Measurements from ENCODE around the gene CFAP47. TPM values are rescaled to one million over a fixed set of nuclear protein-coding genes. Genes with fewer than 3 reads are reported as not detected.
"Not testable (repeated sequence)": the region's sequence is repeated elsewhere in the genome, so short reads cannot be mapped to it uniquely, and the experiment has no call there.

Gene CFAP47
- total RNA-seq, 1 donor from 2014 or later = 0.08 TPM

DNA sequence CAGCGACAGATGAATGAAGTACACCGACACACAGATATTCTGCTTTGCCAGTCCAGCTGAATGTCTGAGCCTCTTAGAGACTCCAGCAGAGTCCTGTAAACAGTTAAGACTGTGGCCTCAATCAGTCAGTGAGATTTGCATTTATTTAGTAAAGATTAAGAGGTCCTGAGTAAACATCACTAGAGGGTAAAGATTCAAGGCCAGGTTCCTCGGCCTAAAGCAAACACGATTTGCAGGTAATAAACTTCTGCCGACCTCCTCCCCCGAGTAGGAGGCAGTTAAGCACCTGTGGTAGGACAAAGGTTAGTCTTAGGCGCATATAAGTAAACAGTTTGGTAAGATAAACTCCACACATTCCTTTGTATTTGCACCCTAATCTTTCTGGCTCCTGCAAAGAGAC is 99.6 kb downstream of the CFAP47 start:
- TF ChIP-seq, protein P1, sequence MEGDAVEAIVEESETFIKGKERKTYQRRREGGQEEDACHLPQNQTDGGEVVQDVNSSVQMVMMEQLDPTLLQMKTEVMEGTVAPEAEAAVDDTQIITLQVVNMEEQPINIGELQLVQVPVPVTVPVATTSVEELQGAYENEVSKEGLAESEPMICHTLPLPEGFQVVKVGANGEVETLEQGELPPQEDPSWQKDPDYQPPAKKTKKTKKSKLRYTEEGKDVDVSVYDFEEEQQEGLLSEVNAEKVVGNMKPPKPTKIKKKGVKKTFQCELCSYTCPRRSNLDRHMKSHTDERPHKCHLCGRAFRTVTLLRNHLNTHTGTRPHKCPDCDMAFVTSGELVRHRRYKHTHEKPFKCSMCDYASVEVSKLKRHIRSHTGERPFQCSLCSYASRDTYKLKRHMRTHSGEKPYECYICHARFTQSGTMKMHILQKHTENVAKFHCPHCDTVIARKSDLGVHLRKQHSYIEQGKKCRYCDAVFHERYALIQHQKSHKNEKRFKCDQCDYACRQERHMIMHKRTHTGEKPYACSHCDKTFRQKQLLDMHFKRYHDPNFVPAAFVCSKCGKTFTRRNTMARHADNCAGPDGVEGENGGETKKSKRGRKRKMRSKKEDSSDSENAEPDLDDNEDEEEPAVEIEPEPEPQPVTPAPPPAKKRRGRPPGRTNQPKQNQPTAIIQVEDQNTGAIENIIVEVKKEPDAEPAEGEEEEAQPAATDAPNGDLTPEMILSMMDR (IDR thresholded peaks at IDR 0.05; ENCODE audit: insufficient read depth, low read length, poor library complexity, severe bottlenecking) = no peak
- Histone ChIP-seq H3K4me3 (ENCODE audit: low read depth, low read length) (no peak overlapping the region), H3K36me3 (ENCODE audit: control insufficient read depth, insufficient read depth, low read length) (no peaks in the 10 kb centered on the region)

DNA sequence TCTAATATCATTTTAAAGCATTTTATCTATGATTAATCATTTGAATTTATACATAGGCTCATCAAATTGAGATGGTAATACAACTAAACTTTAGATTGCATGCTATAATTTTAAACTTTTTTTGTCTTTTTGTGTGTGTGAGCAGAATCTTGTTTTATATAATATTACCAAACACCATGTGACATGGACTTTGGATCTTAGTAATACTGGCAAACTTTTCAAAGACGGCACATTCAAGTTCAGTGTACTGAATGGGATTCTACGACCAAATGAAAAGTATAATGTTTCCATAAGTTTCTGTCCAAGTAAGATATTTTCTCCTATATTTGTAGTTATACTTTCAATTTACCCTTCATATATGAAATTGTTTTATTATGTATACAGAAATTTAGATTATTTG is 116.0 kb downstream of the CFAP47 start:
- DNase-seq (ENCODE audit: low read depth) = no peak
- no peaks in the 10 kb centered on the region for H3K27me3 ChIP-seq (ENCODE audit: control insufficient read depth, insufficient read depth, low read length)
- no peak overlapping the region for H3K4me3 ChIP-seq (ENCODE audit: low read depth, low read length)
- no peaks in the 10 kb centered on the region for H3K36me3 ChIP-seq (ENCODE audit: control insufficient read depth, insufficient read depth, low read length)
- TF ChIP-seq, protein P1 (IDR thresholded peaks at IDR 0.05; ENCODE audit: insufficient read depth, low read length, poor library complexity, severe bottlenecking) = no peak

More for the DNA sequence above, 99.6 kb downstream of the CFAP47 start:
- no peaks in the 10 kb centered on the region for H3K27me3 ChIP-seq (ENCODE audit: control insufficient read depth, insufficient read depth, low read length)
- no peak for DNase-seq (ENCODE audit: low read depth)

GRCh38 chrX:36062778-36063177 is 143.2 kb downstream of the CFAP47 start:
- Histone ChIP-seq H3K36me3 (ENCODE audit: control insufficient read depth, insufficient read depth, low read length) (no peaks in the 10 kb centered on the region), H3K27me3 (ENCODE audit: control insufficient read depth, insufficient read depth, low read length) (no peaks in the 10 kb centered on the region), H3K4me3 (ENCODE audit: low read depth, low read length) (no peak overlapping the region)
- TF ChIP-seq, protein P1 (IDR thresholded peaks at IDR 0.05; ENCODE audit: insufficient read depth, low read length, poor library complexity, severe bottlenecking) = no peak
- DNase-seq (ENCODE audit: low read depth) = no peak

DNA sequence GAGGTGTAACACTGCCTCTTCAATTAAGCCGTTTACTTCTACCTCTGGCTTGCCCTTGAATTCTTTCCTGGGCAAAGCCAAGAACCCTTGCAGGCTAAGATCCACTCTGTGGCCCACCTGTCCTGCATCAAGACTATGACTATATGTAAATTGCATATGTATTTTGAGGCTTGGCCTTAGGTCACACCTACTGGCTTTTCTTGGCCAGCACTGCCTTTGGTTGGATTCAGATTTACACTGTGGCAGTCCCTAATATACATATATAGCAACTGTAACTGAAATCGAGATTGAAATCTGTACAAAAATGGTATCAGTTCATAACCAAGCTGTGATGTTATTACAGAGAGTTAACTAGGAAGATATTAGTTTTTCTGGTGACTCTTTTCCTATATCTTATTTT is 151.5 kb downstream of the CFAP47 start:
- H3K27me3 ChIP-seq (ENCODE audit: control insufficient read depth, insufficient read depth, low read length) = no peaks in the 10 kb centered on the region
- no peak overlapping the region for H3K4me3 ChIP-seq (ENCODE audit: low read depth, low read length)
- H3K36me3 ChIP-seq (ENCODE audit: control insufficient read depth, insufficient read depth, low read length) = no peaks in the 10 kb centered on the region
- TF ChIP-seq, protein P1 (IDR thresholded peaks at IDR 0.05; ENCODE audit: insufficient read depth, low read length, poor library complexity, severe bottlenecking) = no peak
- no peak for DNase-seq (ENCODE audit: low read depth)

DNA sequence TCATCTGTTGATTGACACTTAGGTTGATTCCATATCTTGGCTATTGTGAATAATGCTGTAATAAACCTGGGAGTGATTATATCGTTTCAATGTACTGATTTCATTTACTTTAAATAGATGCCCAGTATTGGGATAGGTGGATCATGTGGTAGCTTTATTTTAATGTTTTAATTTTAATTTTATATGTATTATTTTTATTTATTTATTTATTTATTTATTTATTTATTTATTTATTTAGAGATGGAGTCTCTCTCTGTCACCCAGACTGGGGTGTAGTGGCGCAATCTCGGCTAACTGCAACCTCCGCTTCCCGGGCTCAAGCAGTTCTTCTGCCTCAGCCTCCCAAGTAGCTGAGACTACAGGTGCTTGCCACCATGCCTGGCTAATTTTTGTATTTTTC is 155.5 kb downstream of the CFAP47 start:
- not testable (repeated sequence) for H3K4me3 ChIP-seq (ENCODE audit: low read depth, low read length); DNase-seq (ENCODE audit: low read depth); H3K27me3 ChIP-seq (ENCODE audit: control insufficient read depth, insufficient read depth, low read length); H3K36me3 ChIP-seq (ENCODE audit: control insufficient read depth, insufficient read depth, low read length)

- H3K27me3 ChIP-seq (ENCODE audit: control insufficient read depth, insufficient read depth, low read length) = no peaks in the 10 kb centered on the region
- DNase-seq (ENCODE audit: low read depth) = no peak
- H3K36me3 ChIP-seq (ENCODE audit: control insufficient read depth, insufficient read depth, low read length) = no peaks in the 10 kb centered on the region
- H3K4me3 ChIP-seq (ENCODE audit: low read depth, low read length) = no peak overlapping the region
- TF ChIP-seq, protein P1 (IDR thresholded peaks at IDR 0.05; ENCODE audit: insufficient read depth, low read length, poor library complexity, severe bottlenecking) = no peak
Measured at GRCh38 chrX:36083256-36083655, 163.7 kb downstream of the CFAP47 start.

Data from kidney epithelial cell (primary cell).